ENCODE data around the gene CPS1. TPM values are rescaled to one million over a fixed set of nuclear protein-coding genes. Genes with fewer than 3 reads are reported as not detected.

Gene CPS1
- total RNA-seq, 1 donor from 2014 or later: 3.1 TPM

DNA sequence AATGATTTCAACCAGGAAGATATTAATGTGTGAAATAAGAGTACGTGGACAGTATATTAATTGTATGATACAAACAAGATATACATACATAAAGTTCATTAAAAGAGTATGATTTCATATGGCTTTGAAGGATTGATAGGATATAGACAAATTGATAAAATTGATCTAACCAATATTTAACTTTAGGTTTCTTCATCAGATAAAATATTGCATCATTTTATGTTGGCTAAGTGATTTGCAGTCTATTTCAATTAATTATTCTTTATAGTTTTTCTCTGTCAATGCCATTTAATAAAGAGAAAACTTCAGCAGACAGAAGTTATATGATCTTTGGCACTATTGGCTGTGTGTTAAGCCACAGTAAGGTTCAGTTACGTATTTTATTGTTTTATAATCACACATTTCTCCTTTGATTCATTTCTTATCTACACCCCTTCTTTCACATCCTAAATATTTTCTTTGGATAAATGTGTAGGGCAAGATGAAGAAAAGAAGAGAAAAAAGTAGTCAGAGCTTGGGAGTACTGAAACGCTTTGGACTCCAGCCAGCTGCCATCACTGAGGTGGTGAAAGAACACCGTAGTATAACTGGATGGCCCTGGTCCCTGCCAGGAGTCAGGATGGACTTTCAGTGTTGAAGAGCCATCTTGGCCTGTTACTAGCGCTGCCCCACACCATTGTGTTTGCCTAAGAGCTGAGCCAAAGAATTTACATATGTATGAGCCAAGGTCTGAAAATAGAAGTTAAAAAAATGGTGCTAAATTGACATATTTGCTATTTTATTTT lies 9.8 kb upstream of the CPS1 start:
- DNase-seq (ENCODE audit: low read depth in 2 of 2): no peak

DNA sequence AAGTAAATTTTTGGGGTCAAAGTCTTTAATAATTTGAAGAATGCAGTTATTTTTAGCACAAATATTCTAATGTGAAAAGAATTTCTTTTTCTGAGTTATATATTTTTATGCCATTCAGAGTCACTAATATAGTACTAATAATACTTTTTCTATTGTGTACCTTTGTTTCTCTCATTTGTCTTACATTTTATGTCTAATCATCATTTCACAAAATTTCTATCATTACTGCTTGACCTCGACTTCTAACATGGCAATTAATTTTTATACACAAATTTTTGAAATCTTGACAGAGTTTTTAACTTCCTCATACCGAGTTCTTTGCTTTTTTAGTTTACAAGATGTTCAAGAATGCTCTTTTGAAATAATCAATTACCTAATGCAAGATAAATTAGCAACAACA lies 8.4 kb upstream of the CPS1 start:
- no peak for DNase-seq (ENCODE audit: low read depth in 2 of 2)

DNA sequence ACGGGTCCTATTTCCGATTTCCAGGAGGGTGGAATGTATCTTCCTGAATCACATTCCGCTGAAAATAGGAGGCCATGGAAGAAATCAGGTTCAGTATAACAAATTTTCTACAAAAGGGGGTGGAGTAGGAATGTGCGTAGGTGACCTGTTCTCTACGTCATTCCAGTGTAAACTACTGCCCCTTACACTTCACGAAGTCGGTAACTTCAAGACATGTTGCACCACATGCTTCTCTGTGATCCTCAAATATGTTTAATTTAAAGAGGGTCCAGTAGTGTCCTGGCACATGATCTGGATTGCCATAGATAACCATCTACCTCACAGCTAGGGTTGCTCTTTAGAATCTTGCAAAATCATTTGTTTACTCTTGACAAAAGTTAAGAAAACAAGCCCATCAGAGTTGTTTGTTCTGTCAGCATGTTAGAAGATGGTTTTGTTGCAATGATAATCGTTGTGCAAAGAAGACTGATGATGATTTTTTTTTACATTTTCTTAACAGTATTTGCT lies 7.5 kb upstream of the CPS1 start:
- no peak for DNase-seq (ENCODE audit: low read depth in 2 of 2)

GRCh38 chr2:210551001-210551400 lies 5.4 kb upstream of the CPS1 start:
- DNase-seq (ENCODE audit: low read depth in 2 of 2): no peak

DNA sequence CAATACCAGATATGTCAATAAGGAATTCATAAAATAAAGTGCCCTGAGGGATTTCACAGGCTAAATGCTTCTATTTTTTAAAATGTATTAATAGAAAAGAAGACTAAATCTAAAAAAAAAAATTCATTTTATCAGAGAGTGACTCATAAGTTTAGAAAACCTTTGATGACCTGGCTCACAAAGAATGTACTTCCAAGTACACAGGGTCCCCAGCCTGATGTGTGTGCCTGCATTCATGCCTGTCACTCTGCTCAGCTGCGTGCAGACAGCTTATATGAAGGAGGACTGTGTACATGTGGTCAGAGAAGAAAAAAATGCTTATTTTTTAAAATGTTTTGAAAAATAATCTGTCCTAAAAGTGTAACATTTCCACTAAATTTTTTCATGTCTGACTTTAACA lies 3.0 kb upstream of the CPS1 start:
- DNase-seq (ENCODE audit: low read depth in 2 of 2): peak in 1 of 2 donors; percentile 44

DNA sequence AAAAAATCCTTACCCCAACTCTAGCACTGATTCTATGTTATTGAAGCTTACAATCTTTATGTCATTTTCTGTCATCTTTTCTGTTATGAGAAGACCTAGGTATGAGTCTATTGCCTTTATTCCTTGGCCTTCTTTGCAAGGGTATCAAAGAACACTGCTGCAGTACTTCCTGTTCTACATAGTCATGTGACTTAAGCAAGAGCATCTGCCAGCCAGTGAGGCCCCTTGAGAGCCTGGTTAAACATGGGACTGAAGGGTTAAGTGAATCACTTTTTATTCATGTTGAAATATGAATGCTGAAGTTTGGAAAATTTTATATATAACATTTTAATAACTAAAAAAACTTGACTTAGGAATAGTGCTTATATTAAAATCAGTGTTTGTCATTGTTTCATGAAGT lies 844 bp upstream of the CPS1 start:
- no peak for DNase-seq (ENCODE audit: low read depth in 2 of 2)

- no peak for DNase-seq (ENCODE audit: low read depth in 2 of 2)
Observed at GRCh38 chr2:210557721-210558120, 1.3 kb downstream of the CPS1 start.

- peak in 1 of 2 donors; percentile 10 for DNase-seq (ENCODE audit: low read depth in 2 of 2)
Observed at GRCh38 chr2:210558708-210559107, 2.3 kb downstream of the CPS1 start.

DNA sequence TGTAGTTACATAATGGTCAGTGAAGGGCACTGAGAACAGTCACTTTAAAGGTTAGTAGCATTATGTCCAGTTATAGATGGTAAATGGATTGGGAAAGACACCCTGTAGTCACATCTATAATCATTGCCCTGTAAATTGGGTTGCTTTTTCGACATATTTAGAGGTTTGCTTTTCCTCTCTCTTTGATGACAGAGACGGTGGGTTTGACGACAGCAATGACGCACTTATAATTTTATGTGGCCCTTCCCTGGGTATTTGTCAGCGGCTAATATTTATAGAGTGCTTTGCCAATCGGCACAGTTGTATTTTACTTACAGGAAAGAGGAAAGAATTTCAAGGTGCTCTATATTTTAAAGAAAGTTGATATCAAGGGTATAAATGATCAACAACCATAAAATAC lies 2.8 kb downstream of the CPS1 start:
- DNase-seq (ENCODE audit: low read depth in 2 of 2): no peak

GRCh38 chr2:210561475-210561874 lies 5.1 kb downstream of the CPS1 start:
- no peak for DNase-seq (ENCODE audit: low read depth in 2 of 2)

- no peak for DNase-seq (ENCODE audit: low read depth in 2 of 2)
Observed at GRCh38 chr2:210562091-210562490, 5.7 kb downstream of the CPS1 start.

DNA sequence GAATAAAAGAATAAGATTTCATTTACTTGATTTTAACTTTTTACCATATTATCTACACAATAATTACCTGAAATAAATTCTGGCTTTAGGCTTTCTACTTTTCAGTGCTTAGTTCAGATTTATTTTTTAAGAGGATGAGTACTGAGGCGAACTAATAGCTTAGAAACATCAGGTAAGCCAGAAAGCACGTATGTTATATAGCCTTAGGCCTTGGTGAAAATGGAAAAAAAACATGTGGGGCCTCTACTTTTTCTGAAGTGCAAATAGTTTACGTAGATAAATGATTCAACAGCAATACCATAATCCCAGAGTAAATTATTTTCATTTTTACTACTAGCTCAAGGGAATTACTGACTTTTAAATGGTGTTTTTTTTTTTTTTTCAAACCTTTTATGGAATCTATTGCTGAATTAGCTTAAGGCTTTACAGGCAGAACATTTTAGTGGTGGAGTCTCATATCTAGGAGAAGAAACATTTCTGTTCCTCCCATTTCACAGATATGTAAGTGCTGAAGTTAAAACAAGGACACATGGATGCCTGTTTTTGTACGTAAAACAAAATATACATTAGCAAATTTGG lies 6.2 kb downstream of the CPS1 start:
- DNase-seq (ENCODE audit: low read depth in 2 of 2): no peak

GRCh38 chr2:210567279-210567678 lies 10.9 kb downstream of the CPS1 start:
- DNase-seq (ENCODE audit: low read depth in 2 of 2): no peak

GRCh38 chr2:210568108-210568507 lies 11.7 kb downstream of the CPS1 start:
- DNase-seq (ENCODE audit: low read depth in 2 of 2): no peak

- peak; percentile 21 to 41 for DNase-seq (ENCODE audit: low read depth in 2 of 2)
Observed at GRCh38 chr2:210577263-210578071, 21.1 kb downstream of the CPS1 start.

DNA sequence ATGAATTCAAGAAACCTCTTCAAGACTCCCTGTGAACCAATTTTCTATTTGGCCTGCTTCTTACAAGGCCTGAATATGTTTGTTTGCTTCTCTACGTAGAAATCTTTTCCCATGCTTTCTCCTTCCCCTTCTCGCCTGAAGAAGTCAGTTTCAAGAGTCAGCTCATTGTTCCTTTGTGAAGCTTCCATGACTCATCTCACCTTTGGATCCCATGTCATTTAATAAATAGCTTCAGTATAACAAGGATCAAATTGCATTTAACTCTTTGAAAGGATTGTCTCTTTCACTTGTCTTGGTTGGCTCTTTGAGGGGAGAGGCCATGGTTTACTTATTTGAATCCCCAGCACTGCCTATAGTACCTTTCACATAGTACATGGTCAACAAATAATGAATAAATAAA lies 28.4 kb downstream of the CPS1 start:
- DNase-seq (ENCODE audit: low read depth in 2 of 2): peak in 1 of 2 donors; percentile 26

DNA sequence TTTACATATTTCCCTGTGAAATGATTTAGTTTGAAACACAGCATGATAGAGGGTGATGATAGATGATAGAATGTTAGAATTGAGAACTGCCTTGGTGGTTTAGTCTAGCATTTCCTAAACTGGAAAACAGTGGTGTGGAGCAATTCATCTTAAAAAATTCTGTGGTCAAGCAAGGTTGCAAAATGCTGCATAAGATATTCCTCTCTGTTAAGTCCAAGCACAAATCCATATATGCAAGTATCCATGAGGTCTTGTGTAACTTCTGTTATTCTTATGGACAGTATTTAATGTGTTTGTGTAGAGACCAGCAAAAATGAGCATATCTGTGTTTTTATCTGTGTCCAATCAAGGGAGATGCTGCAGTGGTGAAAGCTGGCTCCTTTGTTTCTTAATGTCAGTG lies 30.0 kb downstream of the CPS1 start:
- no peak for DNase-seq (ENCODE audit: low read depth in 2 of 2)

DNA sequence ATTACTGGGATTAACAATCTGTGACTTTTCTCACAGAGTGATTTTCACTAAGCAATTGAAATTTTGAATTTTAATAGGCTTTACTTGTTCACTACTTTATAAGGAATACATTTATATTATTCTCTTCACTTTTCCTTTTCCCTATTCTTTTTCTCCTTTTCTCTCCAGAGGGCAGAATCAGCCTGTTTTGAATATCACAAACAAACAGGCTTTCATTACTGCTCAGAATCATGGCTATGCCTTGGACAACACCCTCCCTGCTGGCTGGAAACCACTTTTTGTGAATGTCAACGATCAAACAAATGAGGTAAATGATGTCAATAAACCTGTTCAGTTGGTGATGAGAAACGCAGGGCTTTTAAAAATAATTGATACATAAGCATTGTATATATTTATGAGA lies 35.3 kb downstream of the CPS1 start:
- no peak for DNase-seq (ENCODE audit: low read depth in 2 of 2)

DNA sequence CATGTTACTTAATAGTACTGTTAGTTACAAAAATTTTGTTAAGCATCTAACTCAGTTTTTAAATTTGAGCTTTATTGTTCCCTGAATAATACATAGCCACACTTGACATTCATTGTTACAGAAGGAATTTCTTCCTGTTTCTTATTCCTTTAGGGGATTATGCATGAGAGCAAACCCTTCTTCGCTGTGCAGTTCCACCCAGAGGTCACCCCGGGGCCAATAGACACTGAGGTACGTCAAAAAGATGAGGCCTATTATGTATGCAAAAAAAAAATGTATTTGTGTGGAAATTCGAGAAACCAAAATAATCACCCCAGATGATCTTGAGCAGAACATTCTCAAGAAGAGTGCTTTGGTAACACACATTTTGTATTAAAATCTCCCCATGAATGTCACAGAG lies 36.3 kb downstream of the CPS1 start:
- DNase-seq (ENCODE audit: low read depth in 2 of 2): no peak

DNA sequence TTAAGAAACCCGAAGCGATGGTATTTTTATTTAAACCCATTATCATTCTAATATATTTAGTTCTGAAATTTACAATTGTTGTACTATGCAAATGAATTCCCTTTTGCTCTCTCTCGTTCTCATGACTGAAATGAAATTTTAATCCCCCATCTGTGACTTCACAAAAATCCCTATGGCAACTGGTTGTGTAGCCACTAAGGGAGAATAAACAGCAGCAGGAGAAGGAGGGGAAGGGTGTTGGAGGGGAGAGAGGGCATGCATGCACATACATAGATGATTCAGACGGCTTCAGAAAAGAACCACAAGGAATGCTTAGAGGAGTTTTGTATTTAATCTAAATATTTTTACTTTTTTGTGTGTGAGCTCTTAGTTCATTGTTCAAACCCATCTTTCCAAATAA lies 36.8 kb downstream of the CPS1 start:
- DNase-seq (ENCODE audit: low read depth in 2 of 2): no peak

DNA sequence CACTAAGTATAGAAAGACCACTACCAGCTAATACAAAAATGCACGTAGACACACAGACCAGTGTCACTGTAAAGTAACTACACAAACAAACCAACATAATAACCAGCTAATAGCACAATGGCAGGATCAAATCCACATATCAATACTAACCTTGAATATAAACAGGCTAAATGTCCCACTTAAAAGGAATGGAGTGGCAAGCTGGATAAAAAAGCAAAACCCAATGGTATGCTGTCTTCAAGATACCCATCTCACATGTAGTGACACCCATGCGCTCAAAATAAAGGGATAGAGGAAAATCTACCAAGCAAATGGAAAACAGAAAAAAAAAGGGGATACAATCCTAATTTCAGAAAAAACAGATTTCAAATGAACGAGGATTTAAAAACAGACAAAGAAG lies 41.8 kb downstream of the CPS1 start:
- DNase-seq (ENCODE audit: low read depth in 2 of 2): no peak

- DNase-seq (ENCODE audit: low read depth in 2 of 2): no peak
Observed at GRCh38 chr2:210599476-210599875, 43.1 kb downstream of the CPS1 start.

All from dermis microvascular lymphatic vessel endothelial cell (primary cell).